Measurements from ENCODE around the gene MPZL3. TPM values are rescaled to one million over a fixed set of nuclear protein-coding genes. Genes with fewer than 3 reads are reported as not detected.

The MPZL3 gene
- total RNA-seq, 4 donors from 2014 or later: 0.42 to 0.52 (median 0.48) TPM

GRCh38 chr11:118263112-118263511 lies 10.9 kb upstream of the MPZL3 start:
- H3K27me3 ChIP-seq: peaks cover 0 to 54% (median 9%) of the 10 kb centered on the region in 4 donors
- intact Hi-C loops (cut with DNase I): no loop called here

GRCh38 chr11:118260353-118260752 lies 8.2 kb upstream of the MPZL3 start:
- WGBS: 88% methylated on average over 3 of the region's 3 CpGs
- no peak for DNase-seq (ENCODE audit: extremely low spot score)
- Histone ChIP-seq H3K4me1 (peaks cover 0 to 14% (median 4%) of the 10 kb centered on the region in 4 donors), H3K27ac (replicated peaks in 1 of 4) (no peak overlapping the region), H3K4me3 (no peak overlapping the region), H3K27me3 (peaks cover 0 to 52% (median 9%) of the 10 kb centered on the region in 4 donors), H3K9me3 (no peaks in the 10 kb centered on the region), H3K36me3 (no peaks in the 10 kb centered on the region)
- no peak for TF ChIP-seq CTCF (IDR thresholded peaks at IDR 0.05)
- no peak for TF ChIP-seq EP300 (IDR thresholded peaks at IDR 0.05)
- TF ChIP-seq POLR2AphosphoS5 (IDR thresholded peaks at IDR 0.05): no peak
- no peak for TF ChIP-seq POLR2A (IDR thresholded peaks at IDR 0.05; ENCODE audit: low read depth)
- intact Hi-C loops (cut with DNase I): no loop called here

More at GRCh38 chr11:118263112-118263511, 10.9 kb upstream of the MPZL3 start:
- no peak for DNase-seq (ENCODE audit: extremely low spot score)
- peaks cover 0 to 14% (median 4%) of the 10 kb centered on the region in 4 donors for H3K4me1 ChIP-seq
- H3K4me3 ChIP-seq: peak overlapping the region in 2 of 4 donors; percentile 34 to 48
- TF ChIP-seq POLR2A (IDR thresholded peaks at IDR 0.05; ENCODE audit: low read depth) (no peak), POLR2AphosphoS5 (IDR thresholded peaks at IDR 0.05) (no peak), CTCF (IDR thresholded peaks at IDR 0.05) (no peak), EP300 (IDR thresholded peaks at IDR 0.05) (no peak)
- no peak overlapping the region for H3K27ac ChIP-seq (replicated peaks in 1 of 4)
- 77% methylated on average over 4 of the region's 4 CpGs for WGBS
- no peaks in the 10 kb centered on the region for H3K9me3 ChIP-seq
- no peaks in the 10 kb centered on the region for H3K36me3 ChIP-seq

- no peak for DNase-seq (ENCODE audit: extremely low spot score)
- 96% methylated on average over 1 of the region's 1 CpG for WGBS
- no peak for TF ChIP-seq EP300 (IDR thresholded peaks at IDR 0.05)
- TF ChIP-seq CTCF (IDR thresholded peaks at IDR 0.05): no peak
- no peak for TF ChIP-seq POLR2AphosphoS5 (IDR thresholded peaks at IDR 0.05)
- TF ChIP-seq POLR2A (IDR thresholded peaks at IDR 0.05; ENCODE audit: low read depth): no peak
- H3K27ac ChIP-seq (replicated peaks in 1 of 4): no peak overlapping the region
- no peak overlapping the region for H3K4me3 ChIP-seq
- H3K9me3 ChIP-seq: no peaks in the 10 kb centered on the region
- no peaks in the 10 kb centered on the region for H3K36me3 ChIP-seq
- peaks cover 0 to 13% (median 2%) of the 10 kb centered on the region in 4 donors for H3K4me1 ChIP-seq
- peaks cover 0 to 51% (median 9%) of the 10 kb centered on the region in 4 donors for H3K27me3 ChIP-seq
- intact Hi-C loops (cut with DNase I): no loop called here
Measured at GRCh38 chr11:118259138-118259537, 7.0 kb upstream of the MPZL3 start.

- DNase-seq (ENCODE audit: extremely low spot score): no peak
- H3K9me3 ChIP-seq: no peaks in the 10 kb centered on the region
- H3K27me3 ChIP-seq: peaks cover 0 to 44% (median 9%) of the 10 kb centered on the region in 4 donors
- intact Hi-C loops (cut with DNase I): no loop called here
- no peak overlapping the region for H3K27ac ChIP-seq (replicated peaks in 1 of 4)
- H3K36me3 ChIP-seq: no peaks in the 10 kb centered on the region
- peaks cover 0 to 9% (median 0%) of the 10 kb centered on the region in 4 donors for H3K4me1 ChIP-seq
- 0% methylated on average over 1 of the region's 1 CpG for WGBS
- TF ChIP-seq POLR2AphosphoS5 (IDR thresholded peaks at IDR 0.05) (no peak), POLR2A (IDR thresholded peaks at IDR 0.05; ENCODE audit: low read depth) (no peak), CTCF (IDR thresholded peaks at IDR 0.05) (no peak), EP300 (IDR thresholded peaks at IDR 0.05) (no peak)
- no peak overlapping the region for H3K4me3 ChIP-seq
Measured at GRCh38 chr11:118258410-118258809, 6.2 kb upstream of the MPZL3 start.

GRCh38 chr11:118252688-118253087 lies 523 bp upstream of the MPZL3 start:
- intact Hi-C loops (cut with DNase I): no loop called here
- no peak for DNase-seq (ENCODE audit: extremely low spot score)
- peaks cover 0 to 17% (median 8%) of the 10 kb centered on the region in 4 donors for H3K4me1 ChIP-seq
- no peaks in the 10 kb centered on the region for H3K9me3 ChIP-seq
- peaks cover 0 to 28% (median 0%) of the 10 kb centered on the region in 4 donors for H3K27me3 ChIP-seq
- H3K27ac ChIP-seq (replicated peaks in 1 of 4): no peak overlapping the region
- TF ChIP-seq POLR2A (IDR thresholded peaks at IDR 0.05; ENCODE audit: low read depth) (no peak), CTCF (IDR thresholded peaks at IDR 0.05) (no peak), EP300 (IDR thresholded peaks at IDR 0.05) (no peak), POLR2AphosphoS5 (IDR thresholded peaks at IDR 0.05) (no peak)
- H3K36me3 ChIP-seq: no peaks in the 10 kb centered on the region
- WGBS: 68% methylated on average over 3 of the region's 3 CpGs
- H3K4me3 ChIP-seq: peak overlapping the region; percentile 66 to 82 (median 70)
